OCI-LY7 (cell line): ENCODE measurements around the gene BRIP1. TPM values are rescaled to one million over a fixed set of nuclear protein-coding genes. Genes with fewer than 3 reads are reported as not detected.
"Not testable (repeated sequence)": the region's sequence is repeated elsewhere in the genome, so short reads cannot be mapped to it uniquely, and the experiment has no call there.

ENCODE experiments used
- BruUV-seq: library from RNA; stranded (reverse); fragments of 400-500 nt; replicated peaks from 2 replicates; lab custom pipeline; 2021; lab: Mats Ljungman, UMichigan
- CTCF ChIA-PET: fragments of 300-600 bp; sonication (Branson Sonifier 250); formaldehyde crosslinking; loops from one replicate; lab custom pipeline; 2022; ENCODE audit warnings: antibody characterized with exemption; ENCODE audit not compliant: unreplicated experiment; lab: Charles Lee
- POLR2A ChIA-PET: fragments of 300-600 bp; sonication (Branson Sonifier 250); formaldehyde crosslinking; loops from one replicate; lab custom pipeline; 2022; ENCODE audit warnings: antibody characterized with exemption; lab: Charles Lee
- DNase-seq: peaks from one replicate; pipeline ENCODE4 v3.0.0-alpha.2; 2015; ENCODE audit warnings: low spot score
- H2AFZ ChIP-seq: fragments of 200-600 bp; sonication (generic), shearing (Covaris generic); 2 replicates; pipeline ENCODE4 v1.6.1; 2014; ENCODE audit warnings: mild to moderate bottlenecking, antibody characterized with exemption, low read length, moderate library complexity
- H3K27ac ChIP-seq: fragments of 200-600 bp; sonication (generic); 2 replicates; pipeline ENCODE4 v1.5.1; 2014; ENCODE audit warnings: mixed run types, low read depth, mild to moderate bottlenecking, moderate library complexity, low read length, inconsistent platforms; ENCODE audit not compliant: poor library complexity, severe bottlenecking
- H3K36me3 ChIP-seq: fragments of 200-600 bp; sonication (generic); 2 replicates; pipeline ENCODE4 v1.6.1; 2014; ENCODE audit warnings: mild to moderate bottlenecking, antibody characterized with exemption, low read length, moderate library complexity, mixed read lengths; ENCODE audit not compliant: insufficient read depth
- H3K4me1 ChIP-seq: fragments of 200-600 bp; sonication (generic); 2 replicates; pipeline ENCODE4 v1.5.1; 2014; ENCODE audit warnings: mild to moderate bottlenecking, low read length; ENCODE audit not compliant: insufficient read depth, poor library complexity, severe bottlenecking
- H3K4me2 ChIP-seq: fragments of 200-600 bp; sonication (generic); 2 replicates; pipeline ENCODE4 v1.6.1; 2014; ENCODE audit warnings: mild to moderate bottlenecking, low read length
- H3K4me3 ChIP-seq: fragments of 200-600 bp; sonication (generic); 2 replicates; pipeline ENCODE4 v1.5.1; 2014; ENCODE audit warnings: mild to moderate bottlenecking, low read depth, low read length; ENCODE audit not compliant: poor library complexity, severe bottlenecking
- H3K79me2 ChIP-seq: fragments of 200-600 bp; sonication (generic); 2 replicates; pipeline ENCODE4 v1.6.1; 2016; ENCODE audit warnings: low read depth, mild to moderate bottlenecking, low read length, moderate library complexity, mixed read lengths; ENCODE audit not compliant: insufficient read depth
- H3K9me2 ChIP-seq: fragments of 200-600 bp; sonication (generic); 2 replicates; pipeline ENCODE4 v1.6.1; 2016; ENCODE audit warnings: mild to moderate bottlenecking, low read length, mixed read lengths; ENCODE audit not compliant: insufficient read depth
- H3K9me3 ChIP-seq: fragments of 200-600 bp; sonication (generic); 2 replicates; pipeline ENCODE4 v1.6.1; 2014; ENCODE audit warnings: mild to moderate bottlenecking, mixed run types, low read length, mixed read lengths
- H4K20me1 ChIP-seq: fragments of 200-600 bp; sonication (generic); 2 replicates; pipeline ENCODE4 v1.6.1; 2014; ENCODE audit warnings: mild to moderate bottlenecking, antibody characterized with exemption, low read length, moderate library complexity, mixed read lengths; ENCODE audit not compliant: insufficient read depth
- EZH2phosphoT487 ChIP-seq: fragments of 200-600 bp; sonication (generic); IDR thresholded peaks from 2 replicates; pipeline ENCODE4 v1.6.1; 2018; ENCODE audit warnings: low read depth, borderline replicate concordance, mild to moderate bottlenecking, mixed run types, antibody characterized with exemption, low read length, moderate library complexity, mixed read lengths
- intact Hi-C: fragments of 100-400 bp; cut with micrococcal nuclease; formaldehyde crosslinking; loops from one replicate; pipeline ENCODE4 v1.10.0; 2022; ENCODE audit not compliant: unreplicated experiment
- total RNA-seq, 2 experiments: library from RNA; depleted of rRNA in 1 of 2; stranded (reverse); fragments of >200 nt in 1 of 2; shearing (Covaris generic) in 1 of 2; gene quantifications; 2 replicates each; pipeline ENCODE4 v1.2.3, GENCODE V29; 2014 to 2022
- TF ChIP-seq, protein P1 (sequence below): fragments of 200-600 bp; sonication (generic); conservative IDR thresholded peaks from 2 replicates; pipeline ENCODE4 v1.5.1; 2014; ENCODE audit warnings: mild to moderate bottlenecking, antibody characterized with exemption, low read length, moderate library complexity, mixed read lengths

The BRIP1 gene
- total RNA-seq, 2 experiments from 2014 or later, result 32.5 to 33.8 TPM

GRCh38 chr17:61680921-61681320 lies 182.4 kb downstream of the BRIP1 start:
- BruUV-seq, result no TSS peak
- Histone ChIP-seq H3K9me3 (no peaks in the 10 kb centered on the region), H4K20me1 (no peaks in the 10 kb centered on the region), H3K4me1 (no peaks in the 10 kb centered on the region), H3K36me3 (peaks cover 33% of the 10 kb centered on the region), H3K79me2 (no peaks in the 10 kb centered on the region), H2AFZ (no peak overlapping the region), H3K4me3 (no peak overlapping the region), H3K9me2 (no peaks in the 10 kb centered on the region), H3K27ac (no peak overlapping the region), H3K4me2 (no peak overlapping the region)
- intact Hi-C loops, result no loop called here
- TF ChIP-seq, protein P1, sequence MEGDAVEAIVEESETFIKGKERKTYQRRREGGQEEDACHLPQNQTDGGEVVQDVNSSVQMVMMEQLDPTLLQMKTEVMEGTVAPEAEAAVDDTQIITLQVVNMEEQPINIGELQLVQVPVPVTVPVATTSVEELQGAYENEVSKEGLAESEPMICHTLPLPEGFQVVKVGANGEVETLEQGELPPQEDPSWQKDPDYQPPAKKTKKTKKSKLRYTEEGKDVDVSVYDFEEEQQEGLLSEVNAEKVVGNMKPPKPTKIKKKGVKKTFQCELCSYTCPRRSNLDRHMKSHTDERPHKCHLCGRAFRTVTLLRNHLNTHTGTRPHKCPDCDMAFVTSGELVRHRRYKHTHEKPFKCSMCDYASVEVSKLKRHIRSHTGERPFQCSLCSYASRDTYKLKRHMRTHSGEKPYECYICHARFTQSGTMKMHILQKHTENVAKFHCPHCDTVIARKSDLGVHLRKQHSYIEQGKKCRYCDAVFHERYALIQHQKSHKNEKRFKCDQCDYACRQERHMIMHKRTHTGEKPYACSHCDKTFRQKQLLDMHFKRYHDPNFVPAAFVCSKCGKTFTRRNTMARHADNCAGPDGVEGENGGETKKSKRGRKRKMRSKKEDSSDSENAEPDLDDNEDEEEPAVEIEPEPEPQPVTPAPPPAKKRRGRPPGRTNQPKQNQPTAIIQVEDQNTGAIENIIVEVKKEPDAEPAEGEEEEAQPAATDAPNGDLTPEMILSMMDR, result no peak
- no peak for TF ChIP-seq EZH2phosphoT487
- no peak for DNase-seq
- POLR2A ChIA-PET, result no interaction called here
- CTCF ChIA-PET, result no interaction called here

- Histone ChIP-seq H3K4me3 (no peak overlapping the region), H3K9me3 (no peaks in the 10 kb centered on the region), H4K20me1 (no peaks in the 10 kb centered on the region), H3K79me2 (no peaks in the 10 kb centered on the region), H3K4me1 (no peaks in the 10 kb centered on the region), H3K9me2 (no peaks in the 10 kb centered on the region), H3K27ac (no peak overlapping the region), H3K36me3 (peaks cover 13% of the 10 kb centered on the region), H2AFZ (no peak overlapping the region), H3K4me2 (no peak overlapping the region)
- no TSS peak for BruUV-seq
- no peak for TF ChIP-seq EZH2phosphoT487
- TF ChIP-seq, protein P1, result no peak
- ChIA-PET CTCF (no interaction called here), POLR2A (interaction anchor here (0.7 kb wide), 2 partner anchors 37 to 67 kb away, joined by 3 read pairs; no protein-coding TSS in a partner anchor)
- intact Hi-C loops, result no loop called here
- DNase-seq, result no peak
These were observed 185.0 kb downstream of the BRIP1 start for GRCh38 chr17:61678339-61678738.

DNA sequence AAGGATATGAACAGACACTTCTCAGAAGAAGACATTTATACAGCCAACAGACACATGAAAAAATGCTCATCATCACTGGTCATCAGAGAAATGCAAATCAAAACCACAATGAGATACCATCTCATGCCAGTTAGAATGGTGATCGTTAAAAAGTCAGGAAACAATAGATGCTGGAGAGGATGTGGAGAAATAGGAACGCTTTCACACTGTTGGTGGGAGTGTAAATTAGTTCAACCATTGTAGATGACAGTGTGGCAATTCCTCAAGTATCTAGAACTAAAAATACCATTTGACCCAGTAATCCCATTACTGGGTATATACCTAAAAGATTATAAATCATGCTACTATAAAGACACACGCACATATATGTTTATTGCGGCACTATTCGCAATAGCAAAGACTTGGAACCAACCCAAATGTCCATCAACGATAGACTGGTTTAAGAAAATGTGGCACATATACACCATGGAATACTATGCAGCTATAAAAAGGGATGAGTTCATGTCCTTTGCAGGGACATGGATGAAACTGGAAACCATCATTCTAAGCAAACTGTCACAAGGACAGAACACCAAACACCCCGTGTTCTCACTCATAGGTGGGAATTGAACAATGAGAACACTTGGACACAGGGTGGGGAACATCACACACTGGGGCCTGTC lies 186.0 kb downstream of the BRIP1 start:
- H3K4me3 ChIP-seq, H3K27ac ChIP-seq, H3K4me1 ChIP-seq, H2AFZ ChIP-seq, CTCF ChIA-PET, H3K9me3 ChIP-seq, BruUV-seq, H3K36me3 ChIP-seq, H3K79me2 ChIP-seq, DNase-seq, H3K4me2 ChIP-seq, H4K20me1 ChIP-seq, intact Hi-C loops, H3K9me2 ChIP-seq: not testable (repeated sequence)
- POLR2A ChIA-PET, result interaction anchor here (0.7 kb wide), 1 partner anchor 192 kb away, joined by 3 read pairs; no protein-coding TSS in a partner anchor

GRCh38 chr17:61676522-61676921 lies 186.8 kb downstream of the BRIP1 start:
- H3K4me1 ChIP-seq, H3K27ac ChIP-seq, intact Hi-C loops, H4K20me1 ChIP-seq, H3K9me2 ChIP-seq, BruUV-seq, H3K79me2 ChIP-seq, DNase-seq, H3K9me3 ChIP-seq, H3K4me3 ChIP-seq, H3K36me3 ChIP-seq, CTCF ChIA-PET, H3K4me2 ChIP-seq, POLR2A ChIA-PET, H2AFZ ChIP-seq: not testable (repeated sequence)

DNA sequence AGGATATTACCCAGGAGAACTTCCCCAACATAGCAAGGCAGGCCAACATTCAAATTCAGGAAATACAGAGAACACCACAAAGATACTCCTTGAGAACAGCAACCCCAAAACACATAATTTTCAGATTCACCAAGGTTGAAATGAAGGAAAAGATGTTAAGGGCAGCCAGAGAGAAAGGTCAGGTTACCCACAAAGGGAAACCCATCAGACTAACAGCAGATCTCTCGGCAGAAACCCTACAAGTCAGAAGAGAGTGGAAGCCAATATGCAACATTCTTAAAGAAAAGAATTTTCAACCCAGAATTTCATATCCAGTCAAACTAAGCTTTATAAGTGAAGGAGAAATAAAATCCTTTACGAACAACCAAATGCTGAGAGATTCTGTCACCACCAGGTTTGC lies 188.7 kb downstream of the BRIP1 start:
- CTCF ChIA-PET, intact Hi-C loops, H3K4me3 ChIP-seq, H3K4me2 ChIP-seq, POLR2A ChIA-PET, H3K27ac ChIP-seq, BruUV-seq, H3K4me1 ChIP-seq, H4K20me1 ChIP-seq, H3K36me3 ChIP-seq, H2AFZ ChIP-seq, H3K9me2 ChIP-seq, H3K9me3 ChIP-seq, DNase-seq, H3K79me2 ChIP-seq: not testable (repeated sequence)
